HG02981 (cell line): ENCODE results near the gene ABCC4.
"Not testable (repeated sequence)": the region's sequence is repeated elsewhere in the genome, so short reads cannot be mapped to it uniquely, and the experiment has no call there.

ENCODE experiments used
- ATAC-seq: cut with Tn5 transposase; IDR thresholded peaks from one replicate; pipeline ENCODE4 v1.9.1; 2021; ENCODE audit warnings: mild to moderate bottlenecking, moderate library complexity; ENCODE audit not compliant: unreplicated experiment

ABCC4 gene

DNA sequence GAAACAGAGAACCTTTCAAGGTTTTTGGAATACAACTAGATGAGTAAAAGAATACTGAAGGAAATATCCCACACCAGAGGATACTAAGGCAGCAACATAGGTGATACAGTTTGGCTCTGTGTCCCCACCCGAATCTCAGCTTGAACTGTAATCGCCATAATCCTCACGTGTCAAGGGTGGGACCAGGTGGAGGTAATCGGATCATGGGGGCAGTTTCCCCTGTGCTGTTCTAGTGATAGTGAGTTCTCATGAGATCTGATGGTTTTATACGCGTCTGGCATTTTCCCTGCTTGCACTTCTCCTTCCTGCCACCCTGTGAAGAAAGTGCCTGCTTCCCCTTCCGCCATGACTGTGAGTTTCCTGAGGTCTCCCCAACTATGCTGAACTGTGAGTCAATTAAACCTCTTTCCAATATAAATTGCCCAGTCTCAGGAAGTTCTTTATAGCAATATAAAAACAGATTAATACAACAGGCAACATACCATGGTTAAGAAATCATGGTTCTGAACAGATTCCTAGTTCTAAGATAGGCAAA, 97.0 kb downstream of the ABCC4 start:
- no peak for ATAC-seq

DNA sequence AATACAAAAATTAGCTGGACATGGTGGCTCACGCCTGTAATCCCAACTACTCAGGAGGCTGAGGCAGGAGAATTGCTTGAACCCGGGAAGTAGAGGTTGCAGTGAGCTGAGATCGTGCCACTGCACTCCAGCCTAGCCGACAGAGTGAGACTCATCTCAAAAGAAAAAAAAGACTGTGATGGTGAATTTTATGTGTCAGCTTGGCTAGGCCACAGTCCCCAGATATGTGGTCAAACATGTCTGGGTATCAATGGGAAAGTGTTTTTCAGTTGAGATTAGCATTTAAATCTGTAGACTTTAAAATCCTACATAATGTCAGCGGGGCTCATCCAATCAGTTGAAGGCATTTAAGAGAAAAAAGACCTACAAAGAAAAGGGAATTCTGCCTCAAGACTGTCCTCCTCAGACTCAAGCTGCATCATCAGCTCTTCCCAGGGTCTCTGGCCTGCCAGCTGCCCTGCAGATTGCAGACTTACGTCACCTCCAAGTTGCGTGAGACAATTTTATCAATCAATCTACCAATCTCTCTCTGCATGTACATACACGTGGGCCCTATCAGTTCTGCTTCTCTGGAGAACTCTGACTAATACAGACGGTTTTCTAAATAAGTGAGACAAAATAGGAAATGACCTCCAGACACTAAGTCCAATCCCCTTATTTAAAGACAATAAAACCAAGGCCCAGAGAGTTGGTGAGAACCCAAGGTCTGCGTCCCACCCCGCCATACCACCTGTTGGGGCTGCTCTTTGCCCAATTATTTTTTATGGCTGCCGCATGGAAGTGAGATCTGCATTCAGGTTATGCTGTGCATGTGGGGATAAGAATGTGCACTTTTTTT, 99.2 kb downstream of the ABCC4 start:
- no peak for ATAC-seq

DNA sequence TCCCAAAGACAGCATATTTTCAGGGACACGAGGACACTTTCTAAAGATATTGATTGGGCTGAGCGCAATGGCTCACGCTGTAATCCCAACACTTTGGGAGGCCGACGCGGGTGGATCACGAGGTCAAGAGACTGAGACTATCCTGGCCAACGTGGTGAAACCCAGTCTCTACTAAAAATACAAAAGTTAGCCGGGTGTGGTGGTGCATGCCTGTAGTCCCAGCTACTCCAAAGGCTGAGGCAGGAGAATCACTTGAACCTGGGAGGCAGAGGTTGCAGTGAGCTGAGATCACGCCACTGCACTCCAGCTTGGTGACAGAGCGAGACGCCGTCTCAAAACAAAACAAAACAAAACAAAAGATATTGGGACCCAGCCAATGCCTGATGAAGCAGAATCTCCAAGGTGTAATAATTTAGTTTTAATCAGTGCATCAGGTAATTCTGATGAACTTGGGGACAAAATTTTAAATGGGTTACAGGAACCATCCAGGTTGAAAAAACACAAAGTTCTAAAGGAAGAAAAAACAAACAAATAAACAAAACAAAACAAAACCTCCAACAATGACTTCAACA, 100.8 kb downstream of the ABCC4 start:
- not testable (repeated sequence) for ATAC-seq

DNA sequence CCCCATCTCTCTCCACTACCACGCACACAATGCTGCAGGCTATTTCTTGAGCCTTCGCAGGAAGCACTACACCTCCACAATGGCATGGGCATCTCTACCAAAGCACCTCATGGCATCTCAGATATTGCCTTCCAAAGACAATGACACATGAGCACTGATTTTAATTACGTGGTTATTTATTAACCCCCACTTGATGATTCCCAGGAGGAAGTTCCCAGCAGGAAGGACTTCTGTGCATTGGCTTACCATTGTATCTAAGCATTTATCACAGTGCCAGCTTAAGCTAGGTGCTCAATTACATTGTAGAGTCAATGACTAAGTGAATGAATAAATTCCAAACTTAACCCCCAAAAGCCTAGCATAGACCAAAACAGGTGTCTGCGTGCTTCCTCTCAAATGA, 101.4 kb downstream of the ABCC4 start:
- ATAC-seq = no peak

DNA sequence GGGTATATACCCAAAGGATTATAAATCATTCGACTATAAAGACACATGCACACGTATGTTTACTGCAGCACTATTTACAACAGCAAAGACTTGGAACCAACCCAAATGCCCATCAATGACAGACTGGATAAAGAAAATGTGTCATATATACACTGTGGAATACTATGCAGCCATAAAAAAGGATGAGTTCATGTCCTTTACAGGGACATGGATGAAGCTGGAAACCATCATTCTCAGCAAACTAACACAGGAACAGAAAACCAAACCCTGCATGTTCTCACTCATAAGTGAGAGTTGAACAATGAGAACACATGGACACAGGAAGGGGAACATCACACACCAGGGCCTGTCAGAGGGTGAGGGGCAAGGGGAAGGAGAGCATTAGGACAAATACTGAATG, 102.6 kb downstream of the ABCC4 start:
- not testable (repeated sequence) for ATAC-seq

DNA sequence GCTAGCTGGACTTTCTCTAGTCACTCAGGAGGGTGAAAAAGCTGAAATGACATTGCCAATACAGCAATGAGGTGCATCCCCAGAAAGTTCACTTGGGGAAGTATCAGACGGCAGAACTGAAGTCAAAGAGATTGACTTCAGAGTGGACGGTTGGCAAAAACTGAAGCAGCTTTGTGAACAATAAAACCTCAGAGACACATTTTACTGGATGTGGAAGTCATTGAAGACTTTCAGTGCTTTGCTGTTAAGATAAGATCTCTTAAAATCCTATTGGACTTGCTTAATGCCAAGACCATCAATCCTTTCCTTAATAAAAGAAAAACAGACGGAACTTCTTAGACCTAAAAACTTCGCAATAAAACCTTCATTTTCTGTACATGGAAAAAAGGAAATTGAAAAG, 103.7 kb downstream of the ABCC4 start:
- no peak for ATAC-seq

DNA sequence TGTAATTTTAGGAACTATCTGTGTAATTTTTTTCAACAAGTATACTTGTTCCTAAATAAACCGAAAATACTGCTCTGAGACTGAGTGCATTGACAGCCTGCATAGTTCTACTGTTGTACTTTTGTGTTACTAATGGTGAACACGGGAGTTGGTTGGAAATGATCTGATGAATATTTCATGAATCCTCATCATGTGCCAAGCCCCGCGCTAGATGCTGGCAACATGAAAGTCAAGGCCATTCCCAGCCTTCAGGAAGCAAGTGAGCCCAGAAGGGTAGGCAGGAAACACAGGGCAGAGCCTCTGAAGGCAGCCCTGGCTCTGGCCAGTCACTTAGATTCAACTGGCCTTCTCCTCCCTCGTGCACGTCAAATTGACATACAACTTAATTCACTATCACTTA, 106.1 kb downstream of the ABCC4 start:
- ATAC-seq = no peak

DNA sequence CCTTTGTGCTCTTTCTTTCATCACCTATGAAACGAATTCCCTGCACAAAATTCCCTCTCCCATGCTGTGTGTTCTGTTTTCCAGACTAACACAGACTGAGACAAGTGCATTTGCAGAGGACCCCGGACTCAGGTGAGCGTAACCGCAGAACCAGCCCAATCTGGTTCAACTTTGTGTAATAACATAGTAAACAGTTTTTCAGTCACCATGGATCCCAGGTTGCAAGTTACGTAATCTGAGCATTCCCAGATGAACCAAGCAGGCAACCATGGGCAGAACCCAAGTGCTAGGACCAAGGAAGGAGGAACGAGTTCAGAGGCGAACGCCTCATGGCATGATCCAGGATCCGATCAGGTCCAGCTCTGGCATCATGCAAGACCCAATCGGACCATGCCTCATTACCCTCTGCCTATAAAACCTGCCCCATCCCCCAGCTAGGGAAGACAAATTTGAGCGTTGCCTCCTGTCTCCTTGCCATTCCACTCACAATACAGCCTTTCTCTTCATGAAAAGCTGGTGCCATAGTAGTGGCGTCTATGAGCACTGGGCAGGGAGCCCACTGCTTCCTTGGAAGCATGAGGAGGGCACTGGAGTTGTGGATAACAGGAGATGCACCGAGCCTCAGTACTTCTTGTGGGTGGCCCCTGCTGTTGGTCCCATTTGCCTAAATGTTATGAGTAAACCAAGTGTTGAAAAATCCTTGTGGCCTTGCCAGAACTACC, 107.6 kb downstream of the ABCC4 start:
- ATAC-seq = no peak

DNA sequence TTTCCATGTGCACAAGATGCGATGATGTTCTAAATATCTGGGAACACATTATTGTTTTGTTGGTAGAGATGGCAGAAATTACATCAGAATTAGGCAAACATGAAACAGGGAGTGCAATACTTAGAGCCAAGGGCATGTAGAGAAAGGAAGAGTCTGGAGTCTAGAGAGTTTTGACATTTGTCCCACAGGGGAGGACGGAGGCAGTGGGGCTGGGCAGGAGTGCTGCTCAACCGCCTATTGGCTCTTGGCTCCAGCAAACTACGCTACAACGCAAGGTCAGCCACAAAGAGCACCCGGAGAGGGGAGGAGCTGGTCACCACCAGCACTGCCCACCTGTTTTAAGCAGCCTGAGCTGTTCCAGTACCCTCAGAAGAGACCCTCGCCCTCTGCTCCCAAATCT, 108.3 kb downstream of the ABCC4 start:
- no peak for ATAC-seq

DNA sequence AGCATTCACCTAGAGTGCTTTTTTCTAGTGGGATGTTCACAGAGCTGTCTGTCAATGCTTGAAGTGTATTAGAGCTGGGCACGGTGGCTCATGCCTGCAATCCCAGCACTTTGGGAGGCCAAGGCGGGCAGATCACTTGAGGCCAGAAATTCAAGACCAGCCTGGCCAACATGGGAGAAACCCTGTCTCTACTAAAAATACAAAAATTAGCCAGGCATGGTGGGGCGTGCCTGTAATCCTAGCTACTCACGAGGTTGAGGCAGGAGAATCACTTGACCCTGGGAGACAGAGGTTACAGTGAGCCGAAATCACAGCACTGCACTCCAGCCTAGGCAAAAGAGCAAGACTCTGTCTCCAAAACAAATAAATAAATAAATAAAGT, 108.7 kb downstream of the ABCC4 start:
- ATAC-seq = not testable (repeated sequence)

DNA sequence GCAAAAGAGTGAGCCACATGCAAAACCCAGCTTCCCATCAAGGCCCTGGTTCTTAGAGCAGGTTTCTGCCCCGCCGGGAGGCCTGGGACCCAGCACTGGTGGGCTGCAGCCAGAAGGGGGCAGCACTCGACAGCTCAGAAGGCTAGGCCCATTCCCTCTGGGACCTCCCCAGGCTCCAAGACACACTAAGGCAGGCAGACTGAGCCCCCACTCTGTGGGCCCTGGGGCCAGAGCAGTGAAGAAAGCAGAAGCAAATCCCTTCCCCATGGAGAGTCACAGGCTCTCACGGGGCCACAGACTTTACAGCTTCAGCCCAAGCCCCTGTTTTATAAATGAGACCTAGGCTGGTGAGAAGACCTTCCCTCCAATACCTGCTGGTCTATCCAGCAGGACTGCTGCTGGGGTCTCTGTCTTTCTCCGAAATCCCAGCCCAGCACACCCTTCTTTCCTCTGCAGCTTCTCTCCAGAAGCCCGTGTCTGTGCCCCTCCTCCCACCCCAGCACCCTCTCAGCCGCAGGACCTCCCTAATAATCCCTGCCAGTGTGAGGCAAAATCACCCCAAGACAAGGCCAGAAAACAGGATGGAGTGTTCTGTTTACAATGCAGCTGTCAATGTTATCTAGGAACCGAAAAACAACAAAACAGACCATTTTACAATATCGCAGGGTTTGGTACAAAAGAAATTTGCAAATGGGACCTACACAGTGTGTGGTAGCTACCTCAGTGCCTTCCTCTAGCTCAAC, 109.3 kb downstream of the ABCC4 start:
- peak; percentile 93 for ATAC-seq

DNA sequence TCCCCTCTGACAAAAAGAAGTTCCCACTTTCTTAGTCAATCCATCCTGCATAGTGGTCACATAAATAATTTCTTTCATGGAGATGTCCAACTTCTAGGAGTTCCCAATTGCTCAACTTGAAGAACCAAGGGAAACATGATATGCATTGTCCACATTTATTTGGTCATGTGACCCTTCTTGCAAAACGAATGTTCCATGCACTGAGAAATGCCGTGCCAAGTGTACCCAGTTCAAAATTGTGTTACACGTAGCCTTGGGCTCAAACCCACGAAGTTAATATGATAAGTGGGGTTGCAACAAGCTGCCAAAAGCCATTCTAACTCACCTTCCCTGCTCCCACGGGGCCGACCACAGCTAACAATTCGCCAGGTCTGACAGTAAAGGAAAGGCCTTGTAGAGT, 113.1 kb downstream of the ABCC4 start:
- no peak for ATAC-seq

DNA sequence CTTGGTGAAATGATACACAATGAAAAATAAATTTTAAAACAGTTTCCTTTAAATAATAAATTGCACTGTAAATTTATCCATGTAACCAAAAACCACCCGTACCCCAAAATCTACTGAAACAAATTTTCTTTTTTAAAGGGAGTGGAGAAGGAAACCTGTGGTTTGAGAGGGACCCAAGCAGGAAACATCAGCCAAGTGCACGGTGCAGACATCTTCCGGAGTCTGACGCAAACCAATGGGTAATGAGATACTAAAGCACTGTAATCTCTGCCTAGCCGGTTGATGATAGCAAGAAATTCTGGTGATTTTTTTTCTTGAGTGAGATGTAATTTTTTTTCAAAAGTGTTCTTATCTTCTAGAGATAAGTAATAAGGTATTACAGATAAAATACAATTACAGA, 115.4 kb downstream of the ABCC4 start:
- no peak for ATAC-seq

DNA sequence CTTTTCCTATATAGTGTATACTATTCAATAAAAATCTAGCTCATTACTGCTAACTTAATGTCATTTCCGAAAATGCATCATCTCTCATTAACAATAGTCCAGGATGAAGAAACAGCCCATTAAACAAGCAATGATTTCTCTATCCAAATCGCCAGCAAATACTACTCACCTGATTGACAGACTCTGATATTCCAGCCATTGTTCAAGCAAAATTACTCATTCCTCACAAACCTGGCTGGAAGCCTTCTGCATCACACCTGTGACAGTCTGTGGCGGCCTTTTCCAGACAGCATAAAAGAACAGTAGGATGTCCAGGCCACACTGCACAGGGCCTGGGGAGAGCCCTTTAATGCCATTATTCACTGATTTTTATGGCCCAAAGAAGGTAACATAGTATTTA, 115.9 kb downstream of the ABCC4 start:
- ATAC-seq = no peak

DNA sequence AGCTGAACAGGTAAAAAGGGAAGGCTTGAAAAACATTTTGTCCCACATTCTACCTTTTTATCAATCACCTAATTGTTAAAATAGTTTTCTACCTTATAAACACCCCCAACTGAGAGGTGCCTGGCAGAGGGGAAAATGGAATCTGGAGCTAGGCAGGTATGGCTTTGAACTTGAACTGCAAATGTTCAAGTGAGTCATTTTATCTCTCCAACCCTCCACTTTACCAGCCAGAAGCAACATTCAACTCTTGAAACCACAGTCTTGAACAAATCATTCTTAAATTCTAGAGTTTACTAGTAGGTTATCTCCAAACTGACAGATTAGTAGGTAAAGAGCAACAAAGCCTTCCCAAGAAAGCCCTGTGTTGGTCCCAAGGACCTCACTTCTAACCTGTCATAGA, 116.9 kb downstream of the ABCC4 start:
- no peak for ATAC-seq

DNA sequence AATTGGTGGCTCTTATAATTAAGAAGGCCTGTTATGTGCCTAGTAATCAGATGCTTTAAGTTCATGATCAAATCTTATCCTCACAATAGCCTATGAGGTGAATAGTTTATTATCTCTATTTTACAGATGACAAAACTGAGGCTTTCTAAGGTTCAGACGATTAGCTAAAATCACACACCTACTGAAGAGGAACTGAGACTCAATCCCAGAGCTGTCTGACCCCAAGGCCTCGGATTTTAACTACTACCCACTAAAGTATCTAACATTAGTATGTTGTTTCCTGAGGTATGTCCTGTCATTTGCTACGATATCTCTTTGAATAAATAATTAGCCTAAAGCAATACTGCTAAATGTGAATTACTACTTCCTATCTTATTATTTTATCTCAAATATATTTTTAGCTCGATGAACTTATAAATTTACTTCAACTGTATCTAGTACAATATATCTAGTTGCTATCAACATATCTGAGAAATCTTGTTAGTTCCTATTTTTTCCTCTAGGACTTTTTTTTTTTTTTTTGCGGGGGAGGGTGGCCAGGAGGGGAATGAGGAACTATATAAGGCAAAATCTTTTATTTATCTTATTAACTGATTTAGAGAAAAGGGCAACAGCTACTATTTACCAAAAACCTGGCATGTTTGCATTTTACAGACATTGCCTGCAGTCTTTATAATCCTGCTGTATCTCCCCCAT, 118.5 kb downstream of the ABCC4 start:
- ATAC-seq = no peak

DNA sequence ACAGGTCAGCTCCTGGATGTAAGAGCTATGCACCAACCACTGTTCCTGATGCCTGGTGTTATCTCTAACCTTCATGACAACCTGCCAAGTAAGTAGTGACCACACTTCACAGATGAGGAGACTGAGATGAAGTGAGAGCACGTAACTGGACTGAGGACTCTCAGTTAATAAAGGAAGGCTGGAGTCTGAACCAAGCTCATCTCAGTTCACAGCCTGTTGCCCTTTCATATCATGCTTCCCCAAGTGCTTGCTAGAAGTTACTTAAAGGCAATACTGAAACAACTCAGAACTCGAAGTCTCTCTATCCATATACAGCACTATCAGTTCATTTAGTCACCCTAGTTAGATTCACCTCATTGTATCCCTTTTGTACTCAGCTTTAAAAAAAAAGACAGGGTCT, 119.7 kb downstream of the ABCC4 start:
- peak; percentile 76 for ATAC-seq

DNA sequence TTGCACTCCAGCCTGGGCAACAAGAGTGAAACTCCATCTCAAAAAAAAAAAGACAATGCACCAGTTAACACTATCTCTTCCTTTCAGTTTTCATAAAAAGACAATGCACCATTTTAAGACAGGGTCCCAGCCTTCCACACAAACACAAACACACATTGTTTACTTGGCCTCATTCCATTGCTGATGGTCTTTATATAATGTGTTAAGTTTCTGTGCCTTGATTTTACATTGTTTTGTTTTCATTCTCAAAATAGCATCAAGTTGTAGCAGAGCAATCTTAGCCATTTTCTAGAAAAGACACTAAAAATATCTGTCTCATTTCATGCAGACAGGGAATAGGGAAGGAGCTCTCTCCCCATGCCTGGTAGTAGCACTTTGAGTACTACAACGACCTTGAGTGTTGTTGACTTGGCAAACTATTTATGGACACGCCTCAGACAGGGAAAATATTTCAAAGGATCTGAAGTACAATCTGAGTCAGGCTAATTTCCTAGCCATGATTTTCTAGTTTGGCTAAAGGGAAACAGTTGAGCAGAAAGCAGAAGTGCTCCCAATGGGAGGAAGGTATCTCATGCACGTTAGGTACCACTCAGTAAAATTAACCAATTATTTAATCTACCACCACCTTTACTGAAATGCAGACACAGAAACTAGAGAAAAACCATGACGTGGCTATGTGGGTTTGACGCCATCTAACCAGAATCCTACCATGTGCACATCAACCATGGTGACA, 120.6 kb downstream of the ABCC4 start:
- ATAC-seq = no peak

DNA sequence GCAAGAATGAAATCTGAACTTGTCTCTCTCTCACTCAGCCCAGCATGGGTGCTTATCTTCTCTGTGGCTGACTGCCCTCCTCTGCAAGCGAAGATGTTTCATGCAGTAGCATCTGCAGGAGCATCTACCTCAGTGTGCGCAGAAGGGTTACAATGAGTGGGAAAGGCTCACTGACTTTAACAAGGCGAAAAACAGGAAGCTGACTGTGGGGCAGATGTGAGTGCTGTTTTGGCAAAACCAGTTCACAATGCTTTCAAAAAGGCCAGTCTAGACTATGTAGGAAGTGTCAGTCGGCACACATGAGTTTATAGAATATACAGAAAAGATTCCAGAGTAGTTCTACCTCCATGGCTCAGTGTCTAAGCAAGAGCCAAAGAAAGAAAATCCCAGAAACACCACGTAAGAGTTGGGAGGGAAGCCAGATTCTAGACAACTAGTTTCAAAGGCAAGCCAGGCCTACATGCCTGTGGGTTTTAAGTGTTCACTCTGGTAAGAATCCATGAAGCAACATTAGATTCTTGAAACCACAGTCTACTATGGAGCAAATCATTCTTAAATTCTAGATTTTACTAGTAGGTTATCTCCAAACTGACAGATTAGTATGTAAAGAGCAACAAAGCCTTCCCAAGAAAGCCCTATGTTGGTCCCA, 124.5 kb downstream of the ABCC4 start:
- no peak for ATAC-seq
